Measurements from ENCODE around the gene PGAP6. TPM values are rescaled to one million over a fixed set of nuclear protein-coding genes. Genes with fewer than 3 reads are reported as not detected.
A peak's percentile ranks its signal among the peaks of the same experiment; 100 is the strongest.

The PGAP6 gene
- total and polyA plus RNA-seq, 9 of the 15 experiments (the other 6 are each of a cell fraction or from before 2014, with no cell fraction given) = 0.45 to 50.2 (median 39.3) TPM

- peak; percentile 26; the same call in 1 of the 2 replicates for TF ChIP-seq PKNOX1 (IDR thresholded peaks at IDR 0.05)
- no peak for TF ChIP-seq KLF1 (tag; IDR thresholded peaks at IDR 0.05)
- TF ChIP-seq ZNF174 (CRISPR knock-in tag; IDR thresholded peaks at IDR 0.05) = no peak
- TF ChIP-seq FOS (IDR thresholded peaks at IDR 0.05; ENCODE audit: extremely low read depth, insufficient read length) = no peak
- no peak for TF ChIP-seq HDAC1 (IDR thresholded peaks at IDR 0.05)
- TF ChIP-seq THRA (IDR thresholded peaks at IDR 0.05) = no peak
- no peak for TF ChIP-seq ZFPM2 (CRISPR knock-in tag; IDR thresholded peaks at IDR 0.05)
- TF ChIP-seq FOSL1 (tag; conservative IDR thresholded peaks at IDR 0.05) = no peak
- TF ChIP-seq NRF1 (conservative IDR thresholded peaks at IDR 0.05 in 1 of 2, IDR thresholded peaks at IDR 0.05 in 1 of 2) = no peak
- TF ChIP-seq KAT8 (IDR thresholded peaks at IDR 0.05; ENCODE audit: low read depth) = no peak
- TF ChIP-seq OTX1 (CRISPR knock-in tag; IDR thresholded peaks at IDR 0.05) = no peak
- TF ChIP-seq MYBL2 (IDR thresholded peaks at IDR 0.05; ENCODE audit: low read depth) = no peak
- TF ChIP-seq MYBL2 (CRISPR knock-in tag; IDR thresholded peaks at IDR 0.05; ENCODE audit: borderline replicate concordance) = no peak
- no peak for TF ChIP-seq NCOA6 (IDR thresholded peaks at IDR 0.05)
- TF ChIP-seq TCF3 (CRISPR knock-in tag; IDR thresholded peaks at IDR 0.05) = no peak
- TF ChIP-seq TAF1 (IDR thresholded peaks at IDR 0.05; ENCODE audit: control insufficient read depth, extremely low read depth, insufficient read depth, low read length, severe bottlenecking) = peak; percentile 24
- TF ChIP-seq MYC (IDR thresholded peaks at IDR 0.05; ENCODE audit: low read depth, low read length) = no peak
- TF ChIP-seq MYC (CRISPR knock-in tag; IDR thresholded peaks at IDR 0.05; ENCODE audit: borderline replicate concordance, low read depth) = no peak
- TF ChIP-seq ZNF277 (CRISPR knock-in tag; IDR thresholded peaks at IDR 0.05; ENCODE audit: borderline replicate concordance) = no peak
- TF ChIP-seq KLF13 (tag; IDR thresholded peaks at IDR 0.05; ENCODE audit: borderline replicate concordance, low read depth) = no peak
These were observed 4.9 kb upstream of the PGAP6 start (continued) for GRCh38 chr16:386641-387156.

All from K562 (cell line).